Left colon (tissue), 2 donors: ENCODE measurements around the gene GCLC. TPM values are rescaled to one million over a fixed set of nuclear protein-coding genes. Genes with fewer than 3 reads are reported as not detected.
A peak's percentile ranks its signal among the peaks of the same experiment; 100 is the strongest.

ENCODE experiments used
- ATAC-seq: fragments of 200-7000 bp; cut with Tn5 transposase; one replicate; pipeline ENCODE4 v1.9.1; 2020; ENCODE audit warnings: mild to moderate bottlenecking, moderate library complexity
- DNase-seq, 2 donors: peaks; one replicate each; pipeline ENCODE4 v3.0.0-alpha.2; 2020
- intact Hi-C, 2 donors: fragments of 100-400 bp; cut with DNase I in 1 of 2; cut with micrococcal nuclease in 1 of 2; formaldehyde crosslinking; loops; one replicate each; pipeline versions ENCODE4 v1.11.2 to v1.14.0; 2022; cut with DNase I, micrococcal nuclease
- total RNA-seq, 2 donors: library from RNA; stranded (reverse); fragmentation: NEBNext Ultra II Directional; extraction: Animal tissue kit (Norgen Biotek cat#: 25700); gene quantifications; one replicate each; pipeline ENCODE4 v1.2.1, GENCODE V29; 2021
- donor health status: DM: no; HTN: no; CAD: no.
- donor health status: DM: yes; HTN: yes; CAD: no.

The GCLC gene
- total RNA-seq, 2 donors from 2014 or later = 37.1 to 47.5 TPM

DNA sequence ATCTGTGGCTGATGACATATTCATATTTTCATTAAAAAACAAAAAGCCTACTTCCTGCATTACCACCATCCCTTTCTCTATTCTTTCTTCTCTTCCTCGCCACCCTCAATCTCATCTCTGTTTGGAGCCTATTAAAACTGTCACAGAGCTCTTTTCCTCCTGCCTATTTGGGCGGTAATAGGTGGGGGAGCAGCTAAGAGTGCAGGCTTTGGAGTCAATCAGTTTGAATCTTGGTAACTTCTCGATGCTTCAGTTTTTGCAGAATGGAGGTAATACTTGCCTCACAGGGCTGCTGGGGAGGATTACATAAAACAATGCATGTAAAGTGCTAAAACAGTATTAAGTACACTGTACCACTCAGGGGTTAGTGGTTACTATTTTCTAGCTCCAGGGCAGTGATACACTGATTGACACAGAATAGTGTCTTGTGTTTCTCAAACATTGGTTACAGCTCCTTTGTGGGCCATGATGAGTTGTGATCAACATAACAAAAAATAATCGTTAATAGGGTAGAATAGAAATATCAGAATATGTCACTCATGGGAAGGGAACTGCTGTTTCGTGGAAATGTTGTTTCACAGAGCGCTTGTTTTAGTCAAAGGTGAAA is 14.0 kb downstream of the GCLC start:
- intact Hi-C loops = no loop called here
- no peak for ATAC-seq
- DNase-seq = no peak

DNA sequence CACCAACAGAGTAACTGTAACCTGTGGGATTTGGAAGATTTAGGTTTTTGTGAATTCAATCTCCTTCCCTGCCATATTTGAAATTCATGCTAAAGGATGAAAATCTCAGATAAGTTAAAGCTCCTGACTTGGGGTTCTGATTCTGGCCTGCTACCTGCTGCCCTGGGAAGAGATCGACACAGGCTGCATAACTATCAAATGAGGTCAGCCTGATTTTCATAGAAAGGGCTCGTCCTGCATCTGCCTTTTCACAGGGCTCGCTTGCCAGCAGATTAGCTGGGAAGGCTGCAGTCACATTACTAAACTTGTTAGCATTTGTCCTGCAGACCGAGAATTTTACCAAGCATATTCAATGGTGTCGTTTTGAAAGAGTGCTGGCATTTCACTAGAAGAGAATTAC is 14.6 kb downstream of the GCLC start:
- ATAC-seq = no peak
- DNase-seq = no peak

GRCh38 chr6:53529324-53530036 is 15.4 kb downstream of the GCLC start:
- intact Hi-C loops = no loop called here
- peak in 1 of 2 donors; percentile 17 for DNase-seq
- no peak for ATAC-seq

More for the DNA sequence above, 14.6 kb downstream of the GCLC start:
- intact Hi-C loops = no loop called here

- DNase-seq (no peak), ATAC-seq (no peak)
- intact Hi-C loops = no loop called here
Measured at GRCh38 chr6:53528107-53528506, 16.8 kb downstream of the GCLC start.

- intact Hi-C loops = no loop called here
- ATAC-seq = no peak
- DNase-seq = no peak
Measured at GRCh38 chr6:53527249-53527765, 17.6 kb downstream of the GCLC start.

DNA sequence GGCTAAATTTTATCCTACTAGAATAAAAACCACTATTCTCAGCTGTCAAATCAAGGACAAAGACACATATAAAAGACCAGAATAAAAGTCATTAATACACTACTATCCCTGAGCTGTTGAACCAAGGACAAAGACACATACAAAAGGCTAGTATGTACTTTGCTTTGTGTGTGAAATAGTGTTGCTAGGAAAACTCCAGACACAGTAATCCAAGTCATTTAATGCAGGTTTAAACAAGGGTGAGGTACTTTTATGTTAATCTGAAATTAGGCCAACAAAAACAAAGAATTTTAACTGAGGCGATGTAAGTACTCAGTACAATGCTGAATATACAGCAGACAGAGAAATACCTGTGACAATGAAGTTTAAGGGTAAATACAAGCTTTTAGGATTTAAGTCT is 18.9 kb downstream of the GCLC start:
- ATAC-seq (peak; percentile 66), DNase-seq (no peak)
- intact Hi-C loops = no loop called here

- DNase-seq (no peak), ATAC-seq (peak; percentile 92)
- intact Hi-C loops = no loop called here
Measured at GRCh38 chr6:53524455-53524815, 20.5 kb downstream of the GCLC start.

GRCh38 chr6:53523511-53524454 is 21.1 kb downstream of the GCLC start:
- ATAC-seq (peak; percentile 11), DNase-seq (no peak)
- intact Hi-C loops = no loop called here

DNA sequence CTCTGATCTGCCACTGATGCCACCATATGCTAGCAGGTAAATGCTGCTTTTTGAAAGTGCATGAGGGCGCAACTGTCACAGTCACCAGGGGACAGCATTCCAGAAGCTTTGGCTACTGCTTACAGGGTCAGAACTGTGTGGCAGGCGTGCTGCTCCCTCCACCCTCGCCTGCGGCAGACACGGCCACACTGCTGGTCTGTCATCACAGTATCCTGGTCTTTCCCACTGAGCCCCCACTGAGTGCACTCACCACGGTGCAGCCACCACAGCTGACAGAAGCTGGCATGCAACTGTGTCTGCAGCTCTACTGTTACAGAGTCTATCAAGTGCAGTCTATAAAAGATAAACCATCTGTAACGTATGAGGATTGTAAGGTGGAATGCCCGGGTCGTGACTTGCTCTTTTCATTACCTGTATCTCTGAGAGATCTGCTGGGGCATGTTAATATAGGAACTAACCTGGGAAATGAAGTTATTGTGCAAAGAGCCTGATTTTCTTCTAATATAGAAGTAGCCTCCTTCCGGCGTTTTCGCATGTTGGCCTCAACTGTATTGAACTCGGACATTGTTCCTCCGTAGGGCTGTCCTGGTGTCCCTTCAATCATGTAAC is 24.5 kb downstream of the GCLC start:
- DNase-seq (no peak), ATAC-seq (no peak)
- intact Hi-C loops = no loop called here

GRCh38 chr6:53518862-53519261 is 26.0 kb downstream of the GCLC start:
- ATAC-seq (no peak), DNase-seq (no peak)
- intact Hi-C loops = no loop called here

DNA sequence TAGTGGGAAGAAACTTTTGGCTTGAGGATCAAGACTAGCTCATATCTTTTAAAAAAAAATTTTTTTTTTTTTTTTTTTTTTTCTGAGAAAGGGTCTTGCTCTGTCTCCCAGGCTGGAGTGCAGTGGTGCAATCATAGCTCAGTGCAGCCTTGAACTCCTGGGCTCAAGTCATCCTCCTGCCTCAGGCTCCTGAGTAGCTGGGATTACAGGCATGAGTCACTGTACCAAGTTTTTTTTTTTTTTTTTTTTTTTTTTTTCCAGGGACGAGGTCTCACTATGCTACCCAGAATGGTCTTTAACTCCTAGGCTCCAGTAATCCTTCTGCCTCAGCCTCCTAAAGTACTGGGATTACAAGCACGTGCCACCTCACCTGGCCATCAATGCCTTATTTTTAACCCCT is 27.9 kb downstream of the GCLC start:
- DNase-seq (no peak), ATAC-seq (no peak)
- intact Hi-C loops = no loop called here

- no peak for DNase-seq
- intact Hi-C loops = no loop called here
- no peak for ATAC-seq
Measured at GRCh38 chr6:53514677-53515076, 30.2 kb downstream of the GCLC start.

DNA sequence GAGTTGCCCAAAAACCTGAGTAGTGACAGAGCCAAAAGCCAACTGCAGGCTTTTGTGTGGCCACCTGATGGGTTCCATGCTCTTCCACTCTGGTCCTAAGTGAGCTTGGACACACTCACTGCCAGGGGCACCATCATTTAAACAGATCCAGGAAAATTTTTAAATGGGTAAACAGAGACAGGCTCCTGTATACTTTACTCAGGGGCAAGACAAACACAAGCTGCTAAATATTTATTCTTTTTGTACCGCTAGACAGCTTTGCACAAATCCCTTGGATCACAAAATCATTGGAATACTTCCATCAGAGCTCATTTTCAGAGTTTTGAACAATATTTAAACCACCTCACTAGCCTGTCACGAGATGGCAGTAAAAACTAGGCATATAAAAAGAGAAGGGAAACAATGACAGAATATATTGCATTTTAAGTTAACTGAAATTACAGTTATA is 31.4 kb downstream of the GCLC start:
- no peak for DNase-seq
- intact Hi-C loops = no loop called here
- ATAC-seq = peak; percentile 41

- DNase-seq (no peak), ATAC-seq (no peak)
- intact Hi-C loops = no loop called here
Measured at GRCh38 chr6:53513056-53513455, 31.8 kb downstream of the GCLC start.

DNA sequence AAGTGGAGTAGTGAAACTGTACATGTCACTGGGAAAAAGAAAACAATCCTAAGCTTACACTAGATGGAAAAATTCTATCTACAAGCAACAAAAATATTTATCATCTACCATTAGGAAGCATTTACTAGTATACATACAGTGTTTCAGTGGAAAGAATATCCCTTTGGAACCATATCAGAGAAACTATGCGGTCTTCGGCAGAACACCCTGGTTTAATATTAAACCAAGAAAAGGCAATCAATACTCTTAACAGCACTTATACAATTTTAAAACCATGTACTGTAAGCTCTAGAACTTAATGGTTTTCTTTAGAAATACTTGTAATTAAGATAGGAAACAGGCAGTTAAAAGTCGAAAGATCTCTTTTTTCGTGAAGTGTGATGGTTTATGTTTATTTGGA is 32.3 kb downstream of the GCLC start:
- DNase-seq (no peak), ATAC-seq (no peak)
- intact Hi-C loops = no loop called here

DNA sequence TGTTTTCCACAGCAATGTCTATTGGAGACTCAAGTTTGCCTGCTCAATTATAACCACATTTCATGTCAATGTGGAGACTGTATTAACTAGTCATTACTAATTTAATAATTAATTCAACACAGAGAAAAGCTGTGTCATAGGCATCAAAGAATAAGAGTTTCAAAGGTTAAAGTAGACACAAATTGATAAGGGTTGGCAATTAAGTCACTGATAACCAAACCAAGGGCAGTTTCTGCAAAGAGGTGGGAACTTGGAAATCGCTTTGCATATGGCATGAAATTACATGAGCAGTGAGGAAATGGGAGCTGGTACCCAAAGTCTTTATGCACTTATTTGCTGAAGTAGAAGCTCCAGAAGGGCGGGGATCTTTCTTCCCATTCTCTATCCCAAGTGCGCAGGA is 34.2 kb downstream of the GCLC start:
- ATAC-seq (no peak), DNase-seq (no peak)
- intact Hi-C loops = no loop called here

GRCh38 chr6:53506872-53507271 is 38.0 kb downstream of the GCLC start:
- intact Hi-C loops = loop anchor here in 1 of 2 donors (5.0 kb wide), 1 partner anchor 145 kb away; no protein-coding TSS in a partner anchor
- no peak for DNase-seq
- no peak for ATAC-seq

GRCh38 chr6:53504512-53504911 is 40.4 kb downstream of the GCLC start:
- ATAC-seq (peak; percentile 28), DNase-seq (no peak)
- intact Hi-C loops = no loop called here

DNA sequence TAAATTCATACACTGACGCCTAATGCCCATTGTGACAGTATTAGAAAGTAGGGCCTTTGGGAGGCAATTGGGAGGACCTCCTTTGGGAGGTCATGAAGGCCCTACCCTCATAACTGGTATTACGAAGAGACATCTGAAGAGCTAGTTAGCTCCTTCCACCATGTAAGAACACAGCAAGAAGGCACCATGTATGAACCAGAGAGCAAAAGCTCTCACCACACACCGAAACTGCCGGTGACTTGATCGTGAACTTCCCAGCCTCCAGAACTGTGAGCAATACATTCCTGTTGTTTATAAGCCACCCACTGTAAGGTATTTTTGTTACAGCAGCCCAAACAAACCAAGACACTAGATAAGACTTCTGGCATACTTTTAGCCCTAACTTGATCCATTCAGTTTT is 41.8 kb downstream of the GCLC start:
- DNase-seq (no peak), ATAC-seq (no peak)
- intact Hi-C loops = no loop called here
